ENCODE measurements around the gene TRAF7.

The TRAF7 gene

GRCh38 chr16:2205104-2205966 lies 49.8 kb downstream of the TRAF7 start, which contains the start of gene MLST8:
Gene MLST8, plus strand, starts transcription at chr16:2205454. Its CDS starts 632 bp downstream, at chr16:2206086.
- H3K4ac ChIP-seq (ENCODE audit: low read length), result peak within 1 kb of the TSS; percentile 76
- peak within 1 kb of the TSS; percentile 97 for H2AFZ ChIP-seq (ENCODE audit: low read length)
- H3K27ac ChIP-seq (replicated peaks; ENCODE audit: low read length), result peak within 1 kb of the TSS; percentile 92
- WGBS, 2 donors (ENCODE audit: extremely low coverage in 2 of 2, insufficient read length in 2 of 2, insufficient replicate concordance in 1 of 2), result no CpG with 5 or more reads among the region's 93 CpGs
- peak within 1 kb of the TSS; percentile 85 for H3K4me2 ChIP-seq (ENCODE audit: insufficient read depth, low read length, poor library complexity, severe bottlenecking)
- H3K36me3 ChIP-seq (replicated peaks in 1 of 2; ENCODE audit: control insufficient read depth in 2 of 2, insufficient read depth in 2 of 2, low read length in 2 of 2), result peaks cover 30 to 43% of the 10 kb centered on the region in 2 donors
- peaks cover 6 to 9% of the 10 kb centered on the region in 2 donors for H3K4me1 ChIP-seq (ENCODE audit: control insufficient read depth in 2 of 2, insufficient read depth in 1 of 2, low read depth in 1 of 2, low read length in 2 of 2)
- H3K4me3 ChIP-seq (ENCODE audit: low read length in 2 of 2), result peak within 1 kb of the TSS; percentile 90 to 97
- peak; percentile 91 for DNase-seq (ENCODE audit: low spot score)
- peak within 1 kb of the TSS; percentile 87 for H2BK120ac ChIP-seq (ENCODE audit: low read depth, low read length)
- H3K9me3 ChIP-seq (replicated peaks in 1 of 2; ENCODE audit: control insufficient read depth in 2 of 2, insufficient read depth in 1 of 2, low read depth in 1 of 2, low read length in 2 of 2), result peaks cover 0 to 2% of the 10 kb centered on the region in 2 donors
- H2BK12ac ChIP-seq (ENCODE audit: low read length), result peak within 1 kb of the TSS; percentile 100
- peaks cover 18% of the 10 kb centered on the region for H3K79me1 ChIP-seq (ENCODE audit: low read depth, low read length)
- peak within 1 kb of the TSS; percentile 100 for H3K14ac ChIP-seq (ENCODE audit: low read length)
- peak within 1 kb of the TSS; percentile 98 for H2BK5ac ChIP-seq (ENCODE audit: low read length)
- peak within 1 kb of the TSS; percentile 98 for H3K9ac ChIP-seq (ENCODE audit: low read depth, low read length, poor library complexity)
- H2BK15ac ChIP-seq (ENCODE audit: low read length), result peak within 1 kb of the TSS; percentile 90
- H2AK5ac ChIP-seq (ENCODE audit: low read depth, low read length), result peak within 1 kb of the TSS; percentile 100
- H3K18ac ChIP-seq (ENCODE audit: low read length), result peak within 1 kb of the TSS; percentile 100
- H4K91ac ChIP-seq (ENCODE audit: low read depth, low read length, poor library complexity), result peak within 1 kb of the TSS; percentile 85
- H3K27me3 ChIP-seq (ENCODE audit: control insufficient read depth in 3 of 3, insufficient read depth in 3 of 3, low read depth in 1 of 3, low read length in 3 of 3), result peaks cover 0 to 2% (median 2%) of the 10 kb centered on the region in 3 experiments
- H4K8ac ChIP-seq (ENCODE audit: low read depth, low read length), result peak within 1 kb of the TSS; percentile 93
- H3K23ac ChIP-seq (ENCODE audit: low read depth, low read length, poor library complexity), result peak within 1 kb of the TSS; percentile 98

DNA sequence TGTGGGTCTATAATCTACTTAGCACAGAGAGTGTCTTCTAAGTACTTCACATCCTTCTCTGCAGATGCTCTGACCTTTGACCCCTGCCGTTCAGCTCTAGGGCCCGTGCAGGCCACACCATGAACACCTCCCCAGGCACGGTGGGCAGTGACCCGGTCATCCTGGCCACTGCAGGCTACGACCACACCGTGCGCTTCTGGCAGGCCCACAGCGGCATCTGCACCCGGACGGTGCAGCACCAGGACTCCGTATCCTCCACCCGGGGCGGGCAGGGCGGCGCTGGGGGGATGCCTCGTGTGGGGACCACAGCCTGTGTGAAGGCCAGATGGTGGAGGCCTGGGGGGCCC lies 50.4 kb downstream of the TRAF7 start:
- peak overlapping the region; percentile 97 for H2AFZ ChIP-seq (ENCODE audit: low read length)
- peak overlapping the region; percentile 82 for H3K14ac ChIP-seq (ENCODE audit: low read length)
- H2BK12ac ChIP-seq (ENCODE audit: low read length), result peak overlapping the region; percentile 100
- peak overlapping the region; percentile 64 for H4K91ac ChIP-seq (ENCODE audit: low read depth, low read length, poor library complexity)
- peak overlapping the region; percentile 90 to 97 for H3K4me3 ChIP-seq (ENCODE audit: low read length in 2 of 2)
- H3K27me3 ChIP-seq (ENCODE audit: control insufficient read depth in 3 of 3, insufficient read depth in 3 of 3, low read depth in 1 of 3, low read length in 3 of 3), result no peaks in the 10 kb centered on the region
- peaks cover 30 to 43% of the 10 kb centered on the region in 2 donors for H3K36me3 ChIP-seq (replicated peaks in 1 of 2; ENCODE audit: control insufficient read depth in 2 of 2, insufficient read depth in 2 of 2, low read length in 2 of 2)
- peak overlapping the region; percentile 100 for H2AK5ac ChIP-seq (ENCODE audit: low read depth, low read length)
- peak overlapping the region; percentile 92 for H3K27ac ChIP-seq (replicated peaks; ENCODE audit: low read length)
- no CpG with 5 or more reads among the region's 16 CpGs for WGBS, 2 donors (ENCODE audit: extremely low coverage in 2 of 2, insufficient read length in 2 of 2, insufficient replicate concordance in 1 of 2)
- H3K4ac ChIP-seq (ENCODE audit: low read length), result peak overlapping the region; percentile 76
- H3K9ac ChIP-seq (ENCODE audit: low read depth, low read length, poor library complexity), result peak overlapping the region; percentile 95
- peak overlapping the region; percentile 87 for H2BK120ac ChIP-seq (ENCODE audit: low read depth, low read length)
- peaks cover 6 to 9% of the 10 kb centered on the region in 2 donors for H3K4me1 ChIP-seq (ENCODE audit: control insufficient read depth in 2 of 2, insufficient read depth in 1 of 2, low read depth in 1 of 2, low read length in 2 of 2)
- peak overlapping the region; percentile 85 for H3K4me2 ChIP-seq (ENCODE audit: insufficient read depth, low read length, poor library complexity, severe bottlenecking)
- H3K23ac ChIP-seq (ENCODE audit: low read depth, low read length, poor library complexity), result peak overlapping the region; percentile 98
- peaks cover 18% of the 10 kb centered on the region for H3K79me1 ChIP-seq (ENCODE audit: low read depth, low read length)
- no peak for DNase-seq (ENCODE audit: low spot score)
- peak overlapping the region; percentile 90 for H2BK15ac ChIP-seq (ENCODE audit: low read length)
- no peaks in the 10 kb centered on the region for H3K9me3 ChIP-seq (replicated peaks in 1 of 2; ENCODE audit: control insufficient read depth in 2 of 2, insufficient read depth in 1 of 2, low read depth in 1 of 2, low read length in 2 of 2)
- H2BK5ac ChIP-seq (ENCODE audit: low read length), result peak overlapping the region; percentile 98
- H4K8ac ChIP-seq (ENCODE audit: low read depth, low read length), result no peak overlapping the region
- peak overlapping the region; percentile 96 for H3K18ac ChIP-seq (ENCODE audit: low read length)

DNA sequence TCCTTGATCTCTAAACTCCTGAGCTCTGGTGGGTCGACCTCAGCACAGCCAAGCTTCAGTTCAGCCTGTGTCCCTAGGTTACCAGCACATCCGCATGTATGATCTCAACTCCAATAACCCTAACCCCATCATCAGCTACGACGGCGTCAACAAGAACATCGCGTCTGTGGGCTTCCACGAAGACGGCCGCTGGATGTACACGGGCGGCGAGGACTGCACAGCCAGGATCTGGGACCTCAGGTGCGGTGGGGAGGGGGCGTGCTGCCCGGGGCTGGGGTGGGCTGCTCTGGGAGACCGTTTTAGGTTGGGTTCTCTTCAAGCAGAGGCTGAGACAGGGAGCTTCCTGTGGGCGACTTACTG lies 50.8 kb downstream of the TRAF7 start:
- Histone ChIP-seq H3K14ac (ENCODE audit: low read length) (no peak overlapping the region), H4K8ac (ENCODE audit: low read depth, low read length) (peak overlapping the region; percentile 93), H2BK12ac (ENCODE audit: low read length) (no peak overlapping the region), H2BK15ac (ENCODE audit: low read length) (peak overlapping the region; percentile 90), H3K36me3 (replicated peaks in 1 of 2; ENCODE audit: control insufficient read depth in 2 of 2, insufficient read depth in 2 of 2, low read length in 2 of 2) (peaks cover 30 to 43% of the 10 kb centered on the region in 2 donors), H3K4ac (ENCODE audit: low read length) (no peak overlapping the region), H3K18ac (ENCODE audit: low read length) (no peak overlapping the region), H3K4me3 (ENCODE audit: low read length in 2 of 2) (peak overlapping the region in 1 of 2 donors; percentile 90), H3K23ac (ENCODE audit: low read depth, low read length, poor library complexity) (peak overlapping the region; percentile 98), H3K27me3 (ENCODE audit: control insufficient read depth in 3 of 3, insufficient read depth in 3 of 3, low read depth in 1 of 3, low read length in 3 of 3) (no peaks in the 10 kb centered on the region), H4K91ac (ENCODE audit: low read depth, low read length, poor library complexity) (peak overlapping the region; percentile 64), H2AFZ (ENCODE audit: low read length) (no peak overlapping the region), H3K9me3 (replicated peaks in 1 of 2; ENCODE audit: control insufficient read depth in 2 of 2, insufficient read depth in 1 of 2, low read depth in 1 of 2, low read length in 2 of 2) (no peaks in the 10 kb centered on the region), H3K79me1 (ENCODE audit: low read depth, low read length) (peaks cover 18% of the 10 kb centered on the region), H2BK120ac (ENCODE audit: low read depth, low read length) (no peak overlapping the region), H3K4me2 (ENCODE audit: insufficient read depth, low read length, poor library complexity, severe bottlenecking) (peak overlapping the region; percentile 85), H2AK5ac (ENCODE audit: low read depth, low read length) (peak overlapping the region; percentile 100), H3K27ac (replicated peaks; ENCODE audit: low read length) (peak overlapping the region; percentile 2), H3K9ac (ENCODE audit: low read depth, low read length, poor library complexity) (peak overlapping the region; percentile 95), H2BK5ac (ENCODE audit: low read length) (peak overlapping the region; percentile 98), H3K4me1 (ENCODE audit: control insufficient read depth in 2 of 2, insufficient read depth in 1 of 2, low read depth in 1 of 2, low read length in 2 of 2) (peaks cover 6 to 9% of the 10 kb centered on the region in 2 donors)
- WGBS, 2 donors (ENCODE audit: extremely low coverage in 2 of 2, insufficient read length in 2 of 2, insufficient replicate concordance in 1 of 2), result no CpG with 5 or more reads among the region's 18 CpGs
- no peak for DNase-seq (ENCODE audit: low spot score)

- Histone ChIP-seq H3K14ac (ENCODE audit: low read length) (no peak overlapping the region), H3K23ac (ENCODE audit: low read depth, low read length, poor library complexity) (no peak overlapping the region), H2AFZ (ENCODE audit: low read length) (no peak overlapping the region), H3K4me1 (ENCODE audit: control insufficient read depth in 2 of 2, insufficient read depth in 1 of 2, low read depth in 1 of 2, low read length in 2 of 2) (peaks cover 6 to 9% of the 10 kb centered on the region in 2 donors), H3K4ac (ENCODE audit: low read length) (no peak overlapping the region), H3K18ac (ENCODE audit: low read length) (no peak overlapping the region), H3K27ac (replicated peaks; ENCODE audit: low read length) (no peak overlapping the region), H2BK15ac (ENCODE audit: low read length) (no peak overlapping the region), H3K27me3 (ENCODE audit: control insufficient read depth in 3 of 3, insufficient read depth in 3 of 3, low read depth in 1 of 3, low read length in 3 of 3) (no peaks in the 10 kb centered on the region), H3K9ac (ENCODE audit: low read depth, low read length, poor library complexity) (peak overlapping the region; percentile 44), H2BK5ac (ENCODE audit: low read length) (no peak overlapping the region), H2AK5ac (ENCODE audit: low read depth, low read length) (peak overlapping the region; percentile 100), H2BK12ac (ENCODE audit: low read length) (no peak overlapping the region), H4K8ac (ENCODE audit: low read depth, low read length) (no peak overlapping the region), H4K91ac (ENCODE audit: low read depth, low read length, poor library complexity) (no peak overlapping the region), H3K36me3 (replicated peaks in 1 of 2; ENCODE audit: control insufficient read depth in 2 of 2, insufficient read depth in 2 of 2, low read length in 2 of 2) (peaks cover 34 to 47% of the 10 kb centered on the region in 2 donors), H3K4me2 (ENCODE audit: insufficient read depth, low read length, poor library complexity, severe bottlenecking) (no peak overlapping the region), H3K79me1 (ENCODE audit: low read depth, low read length) (peaks cover 18% of the 10 kb centered on the region), H3K4me3 (ENCODE audit: low read length in 2 of 2) (peak overlapping the region; percentile 51 to 90), H2BK120ac (ENCODE audit: low read depth, low read length) (no peak overlapping the region), H3K9me3 (replicated peaks in 1 of 2; ENCODE audit: control insufficient read depth in 2 of 2, insufficient read depth in 1 of 2, low read depth in 1 of 2, low read length in 2 of 2) (no peaks in the 10 kb centered on the region)
- DNase-seq (ENCODE audit: low spot score), result no peak
- WGBS, 2 donors (ENCODE audit: extremely low coverage in 2 of 2, insufficient read length in 2 of 2, insufficient replicate concordance in 1 of 2), result no CpG with 5 or more reads among the region's 23 CpGs
Measured at GRCh38 chr16:2206780-2207433, 51.3 kb downstream of the TRAF7 start.
